Fibroblast of lung (primary cell): Measurements from ENCODE around the gene HIPK2. TPM values are rescaled to one million over a fixed set of nuclear protein-coding genes. Genes with fewer than 3 reads are reported as not detected.

Experiments
- DNase-seq, 2 donors: peaks; one replicate each; pipeline versions ENCODE4 v3.0.0 to v3.0.0-alpha.2; 2010; ENCODE audit warnings: low read depth in 2 of 2
- H2AFZ ChIP-seq: 2 replicates; pipeline ENCODE4 v1.5.1; 2012; ENCODE audit warnings: low read length, control low read depth, inconsistent platforms
- H3K27ac ChIP-seq: 2 replicates; pipeline ENCODE4 v1.5.1; 2011; ENCODE audit warnings: low read length, control low read depth; ENCODE audit not compliant: insufficient read depth
- H3K27me3 ChIP-seq: 2 replicates; pipeline ENCODE4 v1.5.1; 2011; ENCODE audit warnings: mild to moderate bottlenecking, low read length; ENCODE audit not compliant: control insufficient read depth, insufficient read depth
- H3K36me3 ChIP-seq: 2 replicates; pipeline ENCODE4 v1.5.1; 2011; ENCODE audit warnings: low read length; ENCODE audit not compliant: control insufficient read depth, insufficient read depth
- H3K4me1 ChIP-seq: 2 replicates; pipeline ENCODE4 v1.5.1; 2011; ENCODE audit warnings: low read length; ENCODE audit not compliant: control insufficient read depth, insufficient read depth; ENCODE audit errors: extremely low read depth
- H3K4me2 ChIP-seq: 2 replicates; pipeline ENCODE4 v1.5.1; 2011; ENCODE audit warnings: low read length, control low read depth; ENCODE audit not compliant: insufficient read depth; ENCODE audit errors: extremely low read depth
- H3K4me3 ChIP-seq, 4 experiments: fragments of 200-600 bp in 1 of 4; sonication (generic) in 1 of 4; replicated peaks in 1 of 4; 2 replicates each; pipeline ENCODE4 v1.5.1; 2011 to 2016; ENCODE audit warnings: low read length in 4 of 4, low read depth in 3 of 4, mild to moderate bottlenecking in 3 of 4, control low read depth in 2 of 4, inconsistent platforms in 1 of 4, mixed read lengths in 1 of 4; ENCODE audit not compliant: insufficient read depth in 1 of 4; ENCODE audit errors: control extremely low read depth in 1 of 4
- H3K79me2 ChIP-seq: 2 replicates; pipeline ENCODE4 v1.5.1; 2012; ENCODE audit warnings: mild to moderate bottlenecking, low read length, inconsistent platforms; ENCODE audit not compliant: control insufficient read depth, insufficient read depth
- H3K9ac ChIP-seq: 2 replicates; pipeline ENCODE4 v1.5.1; 2011; ENCODE audit warnings: mild to moderate bottlenecking, low read length, control low read depth; ENCODE audit not compliant: insufficient read depth
- H3K9me3 ChIP-seq: 2 replicates; pipeline ENCODE4 v1.5.1; 2012; ENCODE audit warnings: low read depth, low read length; ENCODE audit not compliant: control insufficient read depth, insufficient read depth
- H4K20me1 ChIP-seq: 2 replicates; pipeline ENCODE4 v1.5.1; 2011; ENCODE audit warnings: low read length; ENCODE audit not compliant: control insufficient read depth, insufficient read depth; ENCODE audit errors: extremely low read depth
- CTCF ChIP-seq, 2 donors: IDR thresholded peaks in 1 of 2; conservative IDR thresholded peaks in 1 of 2; 1 replicate in 1 of 2; 2 replicates in 1 of 2; pipeline ENCODE4 v1.5.1; 2011 to 2012; ENCODE audit warnings: low read length in 2 of 2, control low read depth in 1 of 2, inconsistent platforms in 1 of 2, low read depth in 1 of 2, mild to moderate bottlenecking in 1 of 2
- EZH2 ChIP-seq: IDR thresholded peaks from 2 replicates; pipeline ENCODE4 v1.5.1; 2012; ENCODE audit warnings: low read length, control low read depth, mild to moderate bottlenecking; ENCODE audit errors: missing control alignments
- polyA plus RNA-seq, 2 donors: library from polyadenylated mRNA; depleted of rRNA in 1 of 2; stranded (reverse) in 1 of 2; unstranded in 1 of 2; fragments of >200 nt; gene quantifications; 2 replicates each; pipeline ENCODE4 v1.2.1, GENCODE V29; 2011 to 2012; ENCODE audit warnings: missing spikeins in 1 of 2
- total RNA-seq: library from RNA; depleted of rRNA; stranded (reverse); fragments of >200 nt; gene quantifications from 2 replicates; pipeline ENCODE4 v1.2.1, GENCODE V29; 2014

HIPK2 gene
- total and polyA plus RNA-seq, 2 donors (not counting 1 experiment from before 2014, with no cell fraction given): 10.1 to 11.1 TPM

- Histone ChIP-seq H3K27ac (no peak overlapping the region), H2AFZ (no peak overlapping the region), H3K36me3 (peaks cover 5% of the 10 kb centered on the region), H3K4me1 (peaks cover 18% of the 10 kb centered on the region), H3K9ac (no peak overlapping the region), H3K27me3 (no peaks in the 10 kb centered on the region), H3K79me2 (peaks cover 35% of the 10 kb centered on the region), H4K20me1 (no peaks in the 10 kb centered on the region), H3K4me2 (no peak overlapping the region), H3K4me3 (no peak overlapping the region), H3K9me3 (no peaks in the 10 kb centered on the region)
- TF ChIP-seq EZH2: no peak
- no peak for TF ChIP-seq CTCF (conservative IDR thresholded peaks at IDR 0.05 in 1 of 2, IDR thresholded peaks at IDR 0.05 in 1 of 2; ENCODE audit: low read depth in 1 of 2, low read length in 2 of 2)
- no peak for DNase-seq
Measured at GRCh38 chr7:139701908-139702307, 75.9 kb downstream of the HIPK2 start.

- no peaks in the 10 kb centered on the region for H3K9me3 ChIP-seq
- H3K4me3 ChIP-seq: no peak overlapping the region
- H3K4me2 ChIP-seq: no peak overlapping the region
- peaks cover 3% of the 10 kb centered on the region for H3K36me3 ChIP-seq
- no peak for DNase-seq
- H3K4me1 ChIP-seq: peaks cover 21% of the 10 kb centered on the region
- H3K79me2 ChIP-seq: peaks cover 37% of the 10 kb centered on the region
- H2AFZ ChIP-seq: no peak overlapping the region
- H3K27me3 ChIP-seq: no peaks in the 10 kb centered on the region
- no peaks in the 10 kb centered on the region for H4K20me1 ChIP-seq
- TF ChIP-seq EZH2: no peak
- no peak for TF ChIP-seq CTCF (conservative IDR thresholded peaks at IDR 0.05 in 1 of 2, IDR thresholded peaks at IDR 0.05 in 1 of 2; ENCODE audit: low read depth in 1 of 2, low read length in 2 of 2)
- no peak overlapping the region for H3K27ac ChIP-seq
- no peak overlapping the region for H3K9ac ChIP-seq
Measured at GRCh38 chr7:139700505-139701235, 77.1 kb downstream of the HIPK2 start.

GRCh38 chr7:139699640-139700504, 77.9 kb downstream of the HIPK2 start:
- Histone ChIP-seq H3K79me2 (peaks cover 38% of the 10 kb centered on the region), H3K27me3 (no peaks in the 10 kb centered on the region), H3K4me1 (peaks cover 21% of the 10 kb centered on the region), H3K27ac (no peak overlapping the region), H2AFZ (no peak overlapping the region), H3K9ac (no peak overlapping the region), H4K20me1 (no peaks in the 10 kb centered on the region), H3K4me3 (no peak overlapping the region), H3K36me3 (peaks cover 3% of the 10 kb centered on the region), H3K4me2 (no peak overlapping the region), H3K9me3 (no peaks in the 10 kb centered on the region)
- no peak for TF ChIP-seq EZH2
- TF ChIP-seq CTCF (conservative IDR thresholded peaks at IDR 0.05 in 1 of 2, IDR thresholded peaks at IDR 0.05 in 1 of 2; ENCODE audit: low read depth in 1 of 2, low read length in 2 of 2): peak in 1 of 2 donors; percentile 9
- peak in 1 of 2 donors; percentile 18 for DNase-seq
